ENCODE data around the gene BRK1.
"Not testable (repeated sequence)": the region's sequence is repeated elsewhere in the genome, so short reads cannot be mapped to it uniquely, and the experiment has no call there.

The BRK1 gene

GRCh38 chr3:10173095-10173925 is 57.8 kb downstream of the BRK1 start:
- Histone ChIP-seq H3K27me3 (no peaks in the 10 kb centered on the region), H3K27ac (peak overlapping the region; percentile 89 to 91), H3K9me3 (no peaks in the 10 kb centered on the region), H3K4me3 (peak overlapping the region; percentile 10 to 24), H3K36me3 (peaks cover 0 to 7% (median 0%) of the 10 kb centered on the region in 3 donors), H3K4me1 (peaks cover 0 to 20% (median 13%) of the 10 kb centered on the region in 4 donors)
- intact Hi-C loops (cut with DNase I; ENCODE audit: low total_unique reads), result no loop called here
- DNase-seq, result no peak
- no peak for TF ChIP-seq CTCF (IDR thresholded peaks at IDR 0.05)

- H3K36me3 ChIP-seq, result peaks cover 0 to 14% (median 0%) of the 10 kb centered on the region in 3 donors
- intact Hi-C loops (cut with DNase I; ENCODE audit: low total_unique reads), result no loop called here
- peak overlapping the region in 1 of 2 donors; percentile 24 for H3K4me3 ChIP-seq
- peak in 1 of 2 experiments; percentile 5 for TF ChIP-seq CTCF (IDR thresholded peaks at IDR 0.05)
- H3K4me1 ChIP-seq, result peaks cover 0 to 20% (median 13%) of the 10 kb centered on the region in 4 donors
- H3K27ac ChIP-seq, result peak overlapping the region; percentile 89 to 91
- H3K27me3 ChIP-seq, result no peaks in the 10 kb centered on the region
- H3K9me3 ChIP-seq, result no peaks in the 10 kb centered on the region
- DNase-seq, result peak; percentile 91 to 95
Observed at GRCh38 chr3:10173926-10174435, 58.5 kb downstream of the BRK1 start.

GRCh38 chr3:10175334-10175733 is 59.9 kb downstream of the BRK1 start:
- H3K36me3 ChIP-seq, result peaks cover 0 to 14% (median 0%) of the 10 kb centered on the region in 3 donors
- H3K9me3 ChIP-seq; H3K27me3 ChIP-seq; DNase-seq; H3K4me3 ChIP-seq; intact Hi-C loops (cut with DNase I; ENCODE audit: low total_unique reads): not testable (repeated sequence)
- H3K4me1 ChIP-seq, result peaks cover 0 to 20% (median 13%) of the 10 kb centered on the region in 4 donors
- H3K27ac ChIP-seq, result peak overlapping the region in 1 of 2 donors; percentile 91

- H3K4me3 ChIP-seq; H3K27me3 ChIP-seq; intact Hi-C loops (cut with DNase I; ENCODE audit: low total_unique reads); H3K27ac ChIP-seq; DNase-seq; H3K9me3 ChIP-seq: not testable (repeated sequence)
- peaks cover 0 to 14% (median 0%) of the 10 kb centered on the region in 3 donors for H3K36me3 ChIP-seq
- H3K4me1 ChIP-seq, result peaks cover 0 to 20% (median 13%) of the 10 kb centered on the region in 4 donors
Observed at GRCh38 chr3:10176150-10176549, 60.7 kb downstream of the BRK1 start.

Measured in tibial artery (tissue), 4 donors.